MM.1S (cell line): ENCODE data around the gene MAP4.

Experiments
- DNase-seq: peaks from one replicate; pipeline ENCODE4 v3.0.0-alpha.2; 2015
- H2AFZ ChIP-seq: fragments of 300-600 bp; sonication (generic); 2 replicates; pipeline ENCODE4 v1.6.0; 2016; ENCODE audit warnings: antibody characterized with exemption, low read length
- H3F3A ChIP-seq: fragments of 300-600 bp; sonication (generic); 2 replicates; pipeline ENCODE4 v1.6.1; 2016; ENCODE audit warnings: mild to moderate bottlenecking, antibody characterized with exemption, low read length, moderate library complexity, mixed read lengths; ENCODE audit not compliant: insufficient read depth
- H3K27ac ChIP-seq: fragments of 300-600 bp; sonication (generic); 2 replicates; pipeline ENCODE4 v1.5.1; 2016; ENCODE audit warnings: mild to moderate bottlenecking, low read length
- H3K27me3 ChIP-seq: fragments of 300-600 bp; sonication (generic); replicated peaks from 2 replicates; pipeline ENCODE4 v1.6.0; 2016; ENCODE audit warnings: low read length; ENCODE audit not compliant: insufficient read depth
- H3K36me3 ChIP-seq: fragments of 300-600 bp; sonication (generic); replicated peaks from 2 replicates; pipeline ENCODE4 v1.6.1; 2016; ENCODE audit warnings: mild to moderate bottlenecking, low read length, mixed read lengths; ENCODE audit not compliant: insufficient read depth
- H3K4me1 ChIP-seq: fragments of 300-600 bp; sonication (generic); 2 replicates; pipeline ENCODE4 v1.6.1; 2016; ENCODE audit warnings: low read length, mixed read lengths
- H3K4me2 ChIP-seq: fragments of 300-600 bp; sonication (generic); 2 replicates; pipeline ENCODE4 v1.6.0; 2016; ENCODE audit warnings: low read depth, low read length
- H3K4me3 ChIP-seq: fragments of 300-600 bp; sonication (generic); 2 replicates; pipeline ENCODE4 v1.5.1; 2016; ENCODE audit warnings: low read length, mixed read lengths
- H3K79me2 ChIP-seq: fragments of 300-600 bp; sonication (generic); 2 replicates; pipeline ENCODE4 v1.6.1; 2016; ENCODE audit warnings: mixed run types, low read length, mixed read lengths
- H3K9ac ChIP-seq: fragments of 300-600 bp; sonication (generic); 2 replicates; pipeline ENCODE4 v1.6.1; 2016; ENCODE audit warnings: low read length, mixed read lengths
- H3K9me2 ChIP-seq: fragments of 300-600 bp; sonication (generic); replicated peaks from 2 replicates; pipeline ENCODE4 v1.6.1; 2016; ENCODE audit warnings: mild to moderate bottlenecking, low read length, mixed read lengths; ENCODE audit not compliant: insufficient read depth
- H3K9me3 ChIP-seq: fragments of 300-600 bp; sonication (generic); replicated peaks from 2 replicates; pipeline ENCODE4 v1.6.1; 2016; ENCODE audit warnings: mild to moderate bottlenecking, low read length, mixed read lengths; ENCODE audit not compliant: insufficient read depth
- H4K20me1 ChIP-seq: fragments of 300-600 bp; sonication (generic); 2 replicates; pipeline ENCODE4 v1.6.1; 2016; ENCODE audit warnings: mild to moderate bottlenecking, low read length, moderate library complexity, mixed read lengths; ENCODE audit not compliant: insufficient read depth
- CTCF ChIP-seq: fragments of 300-600 bp; sonication (generic); IDR thresholded peaks from 2 replicates; pipeline ENCODE4 v1.5.1; 2016; ENCODE audit warnings: antibody characterized with exemption, low read length, mixed read lengths
- EZH2 ChIP-seq: fragments of 300-600 bp; sonication (generic); optimal IDR thresholded peaks from 2 replicates; pipeline ENCODE3; 2017; ENCODE audit warnings: low read depth, mild to moderate bottlenecking, antibody characterized with exemption, low read length, mixed read lengths
- EZH2phosphoT487 ChIP-seq: fragments of 300-600 bp; sonication (generic); IDR thresholded peaks from 2 replicates; pipeline ENCODE4 v1.6.1; 2018; ENCODE audit warnings: antibody characterized with exemption, low read length

The MAP4 gene

GRCh38 chr3:47984075-47984728, 32.0 kb downstream of the MAP4 start:
- no peak for TF ChIP-seq EZH2
- TF ChIP-seq EZH2phosphoT487: no peak
- TF ChIP-seq CTCF: no peak
- H3K9ac ChIP-seq: no peak overlapping the region
- no peaks in the 10 kb centered on the region for H3K4me1 ChIP-seq
- no peaks in the 10 kb centered on the region for H3K9me3 ChIP-seq
- DNase-seq: no peak
- H3K36me3 ChIP-seq: no peaks in the 10 kb centered on the region
- H3K9me2 ChIP-seq: no peaks in the 10 kb centered on the region
- no peak overlapping the region for H3K4me3 ChIP-seq
- H3F3A ChIP-seq: no peaks in the 10 kb centered on the region
- H3K79me2 ChIP-seq: peaks cover 11% of the 10 kb centered on the region
- no peak overlapping the region for H2AFZ ChIP-seq
- no peaks in the 10 kb centered on the region for H3K27me3 ChIP-seq
- H3K4me2 ChIP-seq: no peak overlapping the region
- no peaks in the 10 kb centered on the region; the same call in 1 of the 2 replicates for H4K20me1 ChIP-seq
- no peak overlapping the region for H3K27ac ChIP-seq

DNA sequence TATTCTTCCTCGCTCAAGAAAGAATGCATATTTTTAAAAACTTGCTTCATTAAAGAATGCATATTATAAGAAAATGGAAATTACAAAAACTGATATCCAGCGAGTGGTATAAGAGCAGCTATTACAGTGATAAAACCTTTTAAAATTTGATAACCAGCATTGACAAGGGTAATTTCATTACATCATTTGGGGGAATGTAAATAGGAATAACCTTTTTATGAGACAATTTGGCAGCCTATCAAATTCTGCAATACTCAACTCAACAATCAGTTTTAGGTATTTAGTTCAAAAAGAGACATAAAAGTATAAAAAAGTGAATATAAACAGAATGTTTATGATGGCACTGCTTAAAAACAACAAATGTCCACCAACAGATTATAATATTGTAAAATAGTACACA, 35.4 kb downstream of the MAP4 start:
- no peak overlapping the region for H3K4me3 ChIP-seq
- H3F3A ChIP-seq: no peaks in the 10 kb centered on the region
- H3K9ac ChIP-seq: no peak overlapping the region
- no peaks in the 10 kb centered on the region for H3K27me3 ChIP-seq
- no peak overlapping the region for H3K27ac ChIP-seq
- no peaks in the 10 kb centered on the region for H3K36me3 ChIP-seq
- H3K4me2 ChIP-seq: no peak overlapping the region
- no peak overlapping the region for H2AFZ ChIP-seq
- no peaks in the 10 kb centered on the region for H3K4me1 ChIP-seq
- no peaks in the 10 kb centered on the region for H4K20me1 ChIP-seq
- no peaks in the 10 kb centered on the region for H3K9me3 ChIP-seq
- TF ChIP-seq EZH2: no peak
- TF ChIP-seq CTCF: no peak
- no peak for TF ChIP-seq EZH2phosphoT487
- no peaks in the 10 kb centered on the region for H3K9me2 ChIP-seq
- H3K79me2 ChIP-seq: peaks cover 6% of the 10 kb centered on the region; the same call in 1 of the 2 replicates
- no peak for DNase-seq

- H3K9me2 ChIP-seq: no peaks in the 10 kb centered on the region
- H3K9me3 ChIP-seq: no peaks in the 10 kb centered on the region
- peaks cover 6% of the 10 kb centered on the region; the same call in 1 of the 2 replicates for H3K79me2 ChIP-seq
- H3K4me2 ChIP-seq: no peak overlapping the region
- H3K4me1 ChIP-seq: no peaks in the 10 kb centered on the region
- no peaks in the 10 kb centered on the region for H3F3A ChIP-seq
- H3K27me3 ChIP-seq: no peaks in the 10 kb centered on the region
- no peak for DNase-seq
- TF ChIP-seq EZH2phosphoT487 (no peak), CTCF (no peak), EZH2 (no peak)
- no peak overlapping the region for H3K4me3 ChIP-seq
- H4K20me1 ChIP-seq: no peaks in the 10 kb centered on the region
- no peaks in the 10 kb centered on the region for H3K36me3 ChIP-seq
- H3K27ac ChIP-seq: no peak overlapping the region
- H3K9ac ChIP-seq: no peak overlapping the region
- H2AFZ ChIP-seq: no peak overlapping the region
Observed at GRCh38 chr3:47979070-47979469, 37.1 kb downstream of the MAP4 start.
